OCI-LY1 (cell line): Measurements from ENCODE around the gene MTMR3.

Experiments used
- H2AFZ ChIP-seq: fragments of 200-600 bp; sonication (generic), shearing (Covaris generic); 2 replicates; pipeline ENCODE4 v1.6.0; 2014; ENCODE audit warnings: antibody characterized with exemption, mild to moderate bottlenecking, low read length
- H3F3A ChIP-seq: fragments of 200-600 bp; sonication (generic), shearing (Covaris generic); 2 replicates; pipeline ENCODE4 v1.6.0; 2014; ENCODE audit warnings: mild to moderate bottlenecking, antibody characterized with exemption, low read length, moderate library complexity; ENCODE audit not compliant: insufficient read depth
- H3K27ac ChIP-seq: fragments of 200-600 bp; sonication (generic); 2 replicates; pipeline ENCODE4 v1.5.1; 2014; ENCODE audit warnings: low read length, mixed run types, mild to moderate bottlenecking, low read depth; ENCODE audit not compliant: poor library complexity, severe bottlenecking
- H3K27me3 ChIP-seq: fragments of 200-600 bp; sonication (generic); 2 replicates; pipeline ENCODE4 v1.6.0; 2014; ENCODE audit warnings: antibody characterized with exemption, mild to moderate bottlenecking, low read length, moderate library complexity; ENCODE audit not compliant: insufficient read depth
- H3K36me3 ChIP-seq: fragments of 200-600 bp; sonication (generic); 2 replicates; pipeline ENCODE4 v1.6.1; 2014; ENCODE audit warnings: mild to moderate bottlenecking, antibody characterized with exemption, low read length, moderate library complexity, mixed read lengths; ENCODE audit not compliant: insufficient read depth
- H3K4me1 ChIP-seq: fragments of 200-600 bp; sonication (generic); 2 replicates; pipeline ENCODE4 v1.5.1; 2014; ENCODE audit warnings: mild to moderate bottlenecking, low read length, moderate library complexity; ENCODE audit not compliant: insufficient read depth, severe bottlenecking
- H3K4me2 ChIP-seq: fragments of 200-600 bp; sonication (generic), shearing (Covaris generic); 2 replicates; pipeline ENCODE4 v1.6.1; 2014; ENCODE audit warnings: low read length
- H3K4me3 ChIP-seq: fragments of 200-600 bp; sonication (generic); 2 replicates; pipeline ENCODE4 v1.5.1; 2014; ENCODE audit warnings: low read length, low read depth, mild to moderate bottlenecking, mixed read lengths; ENCODE audit not compliant: poor library complexity, severe bottlenecking
- H3K79me2 ChIP-seq: fragments of 200-600 bp; shearing (Covaris generic); 2 replicates; pipeline ENCODE4 v1.6.1; 2016; ENCODE audit warnings: mixed run types, low read length, mixed read lengths; ENCODE audit not compliant: insufficient read depth
- H3K9ac ChIP-seq: fragments of 200-600 bp; sonication (generic), shearing (Covaris generic); 2 replicates; pipeline ENCODE4 v1.6.1; 2014; ENCODE audit warnings: mild to moderate bottlenecking, low read length, mixed read lengths
- H3K9me2 ChIP-seq: fragments of 200-600 bp; sonication (generic), shearing (Covaris generic); 2 replicates; pipeline ENCODE4 v1.6.1; 2014; ENCODE audit warnings: low read depth, mild to moderate bottlenecking, low read length, mixed read lengths
- H3K9me3 ChIP-seq: fragments of 200-600 bp; shearing (Covaris generic); 2 replicates; pipeline ENCODE4 v1.6.1; 2014; ENCODE audit warnings: low read length, mixed read lengths
- H4K20me1 ChIP-seq: fragments of 200-600 bp; sonication (generic), shearing (Covaris generic); 2 replicates; pipeline ENCODE4 v1.6.0; 2016; ENCODE audit warnings: mild to moderate bottlenecking, low read length; ENCODE audit not compliant: insufficient read depth
- CTCF ChIP-seq: fragments of 200-600 bp; sonication (generic), shearing (Covaris generic); IDR thresholded peaks from 2 replicates; pipeline ENCODE4 v1.5.1; 2017; ENCODE audit warnings: mild to moderate bottlenecking, antibody characterized with exemption, low read length, moderate library complexity, mixed read lengths
- EZH2 ChIP-seq: fragments of 200-600 bp; sonication (generic), shearing (Covaris generic); IDR thresholded peaks from 2 replicates; pipeline ENCODE4 v1.8.0; 2017; ENCODE audit warnings: borderline replicate concordance, mixed run types, mild to moderate bottlenecking, antibody characterized with exemption, low read length, moderate library complexity, mixed read lengths

MTMR3 gene

GRCh38 chr22:29914991-29915533 lies 32.1 kb downstream of the MTMR3 start:
- H3K4me1 ChIP-seq: peaks cover 5% of the 10 kb centered on the region

GRCh38 chr22:29916007-29916544 lies 33.1 kb downstream of the MTMR3 start:
- Histone ChIP-seq H2AFZ (no peak overlapping the region), H3K36me3 (no peaks in the 10 kb centered on the region), H3F3A (no peaks in the 10 kb centered on the region), H3K27me3 (no peaks in the 10 kb centered on the region), H3K4me3 (no peak overlapping the region), H3K4me2 (no peak overlapping the region), H3K27ac (no peak overlapping the region), H3K9ac (no peak overlapping the region), H3K79me2 (peaks cover 5% of the 10 kb centered on the region; the same call in 1 of the 2 replicates), H3K9me3 (no peaks in the 10 kb centered on the region), H3K9me2 (no peaks in the 10 kb centered on the region), H3K4me1 (peaks cover 5% of the 10 kb centered on the region), H4K20me1 (peaks cover 4% of the 10 kb centered on the region; the same call in 1 of the 2 replicates)
- TF ChIP-seq CTCF (no peak), EZH2 (no peak)

More at GRCh38 chr22:29914991-29915533, 32.1 kb downstream of the MTMR3 start:
- H3K79me2 ChIP-seq: peaks cover 5% of the 10 kb centered on the region; the same call in 1 of the 2 replicates
- no peak overlapping the region for H3K4me3 ChIP-seq
- TF ChIP-seq EZH2: no peak
- TF ChIP-seq CTCF: no peak
- no peaks in the 10 kb centered on the region for H3F3A ChIP-seq
- no peak overlapping the region for H2AFZ ChIP-seq
- no peaks in the 10 kb centered on the region for H3K36me3 ChIP-seq
- no peak overlapping the region for H3K9ac ChIP-seq
- peaks cover 4% of the 10 kb centered on the region; the same call in 1 of the 2 replicates for H4K20me1 ChIP-seq
- H3K27ac ChIP-seq: no peak overlapping the region
- H3K4me2 ChIP-seq: no peak overlapping the region
- no peaks in the 10 kb centered on the region for H3K9me2 ChIP-seq
- no peaks in the 10 kb centered on the region for H3K9me3 ChIP-seq
- no peaks in the 10 kb centered on the region for H3K27me3 ChIP-seq

- Histone ChIP-seq H3F3A (no peaks in the 10 kb centered on the region), H3K27ac (no peak overlapping the region), H3K4me1 (peaks cover 5% of the 10 kb centered on the region), H3K4me2 (no peak overlapping the region), H3K36me3 (no peaks in the 10 kb centered on the region), H3K4me3 (no peak overlapping the region), H3K9me2 (no peaks in the 10 kb centered on the region), H2AFZ (no peak overlapping the region), H3K9ac (no peak overlapping the region), H4K20me1 (peaks cover 4% of the 10 kb centered on the region; the same call in 1 of the 2 replicates), H3K9me3 (no peaks in the 10 kb centered on the region), H3K27me3 (no peaks in the 10 kb centered on the region), H3K79me2 (peaks cover 5% of the 10 kb centered on the region; the same call in 1 of the 2 replicates)
- no peak for TF ChIP-seq EZH2
- TF ChIP-seq CTCF: no peak
These were observed 34.3 kb downstream of the MTMR3 start for GRCh38 chr22:29917052-29917902.
